Activated CD8-positive, alpha-beta T cell treated with anti-CD3 and anti-CD28 coated beads for 36 hours (primary cell): ENCODE measurements around the gene SRGAP1. TPM values are rescaled to one million over a fixed set of nuclear protein-coding genes. Genes with fewer than 3 reads are reported as not detected.

Source experiments
- ATAC-seq: fragments of 200-7000 bp; cut with Tn5 transposase; one replicate; pipeline ENCODE4 v1.10.0; 2021; ENCODE audit warnings: mild to moderate bottlenecking, moderate library complexity
- CTCF ChIA-PET: fragments of 350-600 bp; sonication (Branson Sonifier 250); formaldehyde crosslinking; loops from one replicate; lab custom pipeline; 2021; ENCODE audit warnings: antibody characterized with exemption; lab: Charles Lee
- POLR2A ChIA-PET: fragments of 350-600 bp; sonication (Branson Sonifier 250); formaldehyde crosslinking; loops from one replicate; lab custom pipeline; 2021; ENCODE audit warnings: antibody characterized with exemption; lab: Charles Lee
- DNase-seq: peaks from one replicate; pipeline ENCODE4 v3.0.0-alpha.2; 2020
- H3K27ac Mint-ChIP-seq: one replicate; pipeline ENCODE4 v1.8.0; 2021; ENCODE audit warnings: mild to moderate bottlenecking, mixed read lengths
- H3K27me3 Mint-ChIP-seq: one replicate; pipeline ENCODE4 v1.8.0; 2021; ENCODE audit warnings: mixed read lengths
- H3K36me3 Mint-ChIP-seq: one replicate; pipeline ENCODE4 v1.8.0; 2021; ENCODE audit warnings: low read depth, mixed read lengths
- H3K4me1 Mint-ChIP-seq: one replicate; pipeline ENCODE4 v1.8.0; 2021; ENCODE audit warnings: low read depth, mixed read lengths
- H3K4me3 Mint-ChIP-seq: one replicate; pipeline ENCODE4 v1.8.0; 2021; ENCODE audit warnings: mild to moderate bottlenecking, moderate library complexity, mixed read lengths
- H3K9me3 Mint-ChIP-seq: one replicate; pipeline ENCODE4 v1.8.0; 2021; ENCODE audit warnings: mixed read lengths
- CTCF ChIP-seq: fragments of 200-600 bp; IDR thresholded peaks from one replicate; pipeline ENCODE4 v1.8.0; 2022; ENCODE audit warnings: antibody characterized with exemption, mild to moderate bottlenecking
- intact Hi-C: fragments of 100-400 bp; cut with micrococcal nuclease; formaldehyde crosslinking; loops from one replicate; pipeline ENCODE4 v1.10.0; 2022
- total RNA-seq, 2 experiments: library from RNA; stranded (reverse); gene quantifications; one replicate each; pipeline ENCODE4 v1.2.3, GENCODE V29; 2021

Gene SRGAP1
- total RNA-seq, 2 experiments from 2014 or later, result 0.02 to 0.07 TPM

GRCh38 chr12:64083285-64084210, 239.0 kb downstream of the SRGAP1 start:
- no peak for TF ChIP-seq CTCF
- ATAC-seq, result no peak
- intact Hi-C loops, result no loop called here
- Mint-ChIP-seq H3K27ac (no peak overlapping the region), H3K9me3 (no peaks in the 10 kb centered on the region), H3K36me3 (no peaks in the 10 kb centered on the region), H3K27me3 (peaks cover 6% of the 10 kb centered on the region), H3K4me3 (no peak overlapping the region), H3K4me1 (no peaks in the 10 kb centered on the region)
- ChIA-PET CTCF (no interaction called here), POLR2A (no interaction called here)
- DNase-seq, result no peak

DNA sequence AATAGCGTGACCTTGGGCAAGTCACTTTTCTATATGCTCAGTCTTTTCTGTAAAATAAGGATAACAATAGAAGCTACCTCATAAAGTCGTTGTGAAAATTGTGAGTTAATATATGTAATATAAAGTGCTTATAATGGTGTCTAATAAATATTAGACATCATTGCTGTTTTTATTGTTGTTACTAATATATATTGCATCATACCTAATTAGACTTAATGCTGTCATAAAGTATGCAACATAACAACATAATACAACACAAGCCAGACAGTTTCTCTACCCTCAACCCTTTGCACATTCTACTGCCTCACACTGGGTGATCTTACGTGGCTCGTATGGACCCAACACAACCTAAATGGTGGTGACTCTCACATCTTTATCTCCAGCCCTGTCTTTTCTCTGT, 240.7 kb downstream of the SRGAP1 start:
- no peaks in the 10 kb centered on the region for H3K4me1 Mint-ChIP-seq
- H3K27ac Mint-ChIP-seq, result no peak overlapping the region
- peaks cover 11% of the 10 kb centered on the region for H3K27me3 Mint-ChIP-seq
- intact Hi-C loops, result no loop called here
- DNase-seq (no peak), ATAC-seq (no peak)
- ChIA-PET CTCF (no interaction called here), POLR2A (no interaction called here)
- no peaks in the 10 kb centered on the region for H3K9me3 Mint-ChIP-seq
- TF ChIP-seq CTCF, result no peak
- H3K4me3 Mint-ChIP-seq, result no peak overlapping the region
- H3K36me3 Mint-ChIP-seq, result no peaks in the 10 kb centered on the region

DNA sequence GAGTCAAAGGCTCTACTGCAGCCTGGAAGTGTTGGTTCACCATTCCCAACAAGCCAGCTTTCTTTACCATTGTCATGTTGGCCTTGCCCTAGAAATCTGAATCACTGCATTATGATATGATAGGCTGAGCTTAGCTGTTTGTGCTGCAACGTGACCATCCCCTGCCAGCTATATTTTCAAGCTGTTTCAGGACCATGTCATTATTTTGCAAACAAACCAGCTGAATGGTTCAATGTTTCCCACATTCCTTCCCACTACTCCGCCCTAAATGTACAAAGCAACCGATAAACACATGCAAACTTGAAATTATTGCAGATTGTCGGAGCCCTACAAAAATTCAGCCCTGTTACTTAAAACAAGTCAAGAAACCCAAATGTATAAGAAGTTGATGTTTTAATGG, 241.5 kb downstream of the SRGAP1 start:
- H3K4me3 Mint-ChIP-seq, result no peak overlapping the region
- ATAC-seq, result no peak
- no peak for TF ChIP-seq CTCF
- no peak overlapping the region for H3K27ac Mint-ChIP-seq
- peaks cover 11% of the 10 kb centered on the region for H3K27me3 Mint-ChIP-seq
- H3K36me3 Mint-ChIP-seq, result no peaks in the 10 kb centered on the region
- H3K4me1 Mint-ChIP-seq, result no peaks in the 10 kb centered on the region
- intact Hi-C loops, result no loop called here
- H3K9me3 Mint-ChIP-seq, result no peaks in the 10 kb centered on the region
- ChIA-PET CTCF (no interaction called here), POLR2A (no interaction called here)
- DNase-seq, result no peak

GRCh38 chr12:64086946-64087345, 242.4 kb downstream of the SRGAP1 start:
- no peaks in the 10 kb centered on the region for H3K9me3 Mint-ChIP-seq
- intact Hi-C loops, result no loop called here
- DNase-seq (no peak), ATAC-seq (no peak)
- H3K27ac Mint-ChIP-seq, result no peak overlapping the region
- no peak for TF ChIP-seq CTCF
- H3K36me3 Mint-ChIP-seq, result no peaks in the 10 kb centered on the region
- CTCF ChIA-PET, result no interaction called here
- H3K4me3 Mint-ChIP-seq, result no peak overlapping the region
- POLR2A ChIA-PET, result no interaction called here
- peaks cover 11% of the 10 kb centered on the region for H3K27me3 Mint-ChIP-seq
- no peaks in the 10 kb centered on the region for H3K4me1 Mint-ChIP-seq

GRCh38 chr12:64087761-64088160, 243.3 kb downstream of the SRGAP1 start:
- DNase-seq (no peak), ATAC-seq (no peak)
- Mint-ChIP-seq H3K9me3 (no peaks in the 10 kb centered on the region), H3K36me3 (no peaks in the 10 kb centered on the region), H3K27me3 (peaks cover 11% of the 10 kb centered on the region), H3K4me3 (no peak overlapping the region), H3K27ac (no peak overlapping the region), H3K4me1 (no peaks in the 10 kb centered on the region)
- ChIA-PET POLR2A (no interaction called here), CTCF (no interaction called here)
- no peak for TF ChIP-seq CTCF
- intact Hi-C loops, result no loop called here
